Cardiac septum (tissue), 1 donor: ENCODE results near the gene CEP131. TPM values are rescaled to one million over a fixed set of nuclear protein-coding genes. Genes with fewer than 3 reads are reported as not detected.
A peak's percentile ranks its signal among the peaks of the same experiment; 100 is the strongest.
"Not testable (repeated sequence)": the region's sequence is repeated elsewhere in the genome, so short reads cannot be mapped to it uniquely, and the experiment has no call there.

Source experiments
- DNase-seq: peaks from one replicate; pipeline ENCODE4 v3.0.0-alpha.2; 2020; ENCODE audit warnings: low spot score
- intact Hi-C: fragments of 100-400 bp; cut with DNase I; formaldehyde crosslinking; loops from one replicate; pipeline ENCODE4 v1.14.0; 2022
- total RNA-seq: library from RNA; stranded (reverse); fragmentation: NEBNext Ultra II Directional; extraction: Animal tissue kit (Norgen Biotek cat#: 25700); gene quantifications from one replicate; pipeline ENCODE4 v1.2.1, GENCODE V29; 2021
- donor health status: DM: no; HTN: no; CAD: no.

The CEP131 gene
- total RNA-seq, 1 donor from 2014 or later: 6.8 TPM

- DNase-seq, intact Hi-C loops: not testable (repeated sequence)
These were observed 76.6 kb downstream of the CEP131 start for GRCh38 chr17:81146208-81146607.

GRCh38 chr17:81144423-81144781 is 78.4 kb downstream of the CEP131 start:
- intact Hi-C loops: loop anchor here (5.0 kb wide), 1 partner anchor 58 kb away; no protein-coding TSS in a partner anchor
- no peak for DNase-seq

GRCh38 chr17:81143717-81144422 is 78.9 kb downstream of the CEP131 start:
- intact Hi-C loops: loop anchor here (2.0 to 5.0 kb wide), 2 partner anchors 58 to 95 kb away; partner anchors contain the start of genes NDUFAF8 and TEPSIN
- DNase-seq: no peak

GRCh38 chr17:81143200-81143527 is 79.6 kb downstream of the CEP131 start:
- intact Hi-C loops: loop anchor here (2.0 to 5.0 kb wide), 2 partner anchors 59 to 96 kb away; partner anchors contain the start of genes NDUFAF8 and TEPSIN
- DNase-seq: no peak

- DNase-seq: peak; percentile 87
- intact Hi-C loops: loop anchor here (2.0 to 5.0 kb wide), 2 partner anchors 60 to 96 kb away; partner anchors contain the start of genes NDUFAF8 and TEPSIN
These were observed 80.2 kb downstream of the CEP131 start for GRCh38 chr17:81142301-81143199.

- no peak for DNase-seq
- intact Hi-C loops: loop anchor here (5.0 kb wide), 1 partner anchor 62 kb away; no protein-coding TSS in a partner anchor
These were observed 82.1 kb downstream of the CEP131 start for GRCh38 chr17:81140695-81141094.

- intact Hi-C loops: loop anchor here (5.0 kb wide), 1 partner anchor 62 kb away; no protein-coding TSS in a partner anchor
- no peak for DNase-seq
These were observed 82.7 kb downstream of the CEP131 start for GRCh38 chr17:81140018-81140417.

Other genes with a start within 250 kb of the CEP131 start
- gene CHMP6, start 231.1 kb downstream of the CEP131 start, total RNA-seq: 21.7 TPM
- gene BAIAP2, start 187.8 kb downstream of the CEP131 start, total RNA-seq: 9.8 TPM
- not detected for gene PVALEF, start 57.5 kb downstream of the CEP131 start, total RNA-seq
- gene AATK, start 56.7 kb downstream of the CEP131 start, total RNA-seq: 9.3 TPM
- 12.6 TPM for gene TEPSIN, start 16.1 kb upstream of the CEP131 start, total RNA-seq
- gene NDUFAF8, start 16.4 kb upstream of the CEP131 start, total RNA-seq: 61.0 TPM
- gene SLC38A10, start 72.3 kb upstream of the CEP131 start, total RNA-seq: 36.0 TPM
- 13.5 TPM for gene BAHCC1, start 172.5 kb upstream of the CEP131 start, total RNA-seq